ENCODE data around the gene JAML. TPM values are rescaled to one million over a fixed set of nuclear protein-coding genes. Genes with fewer than 3 reads are reported as not detected.

JAML gene
- total and polyA plus RNA-seq, 2 of the 13 experiments (the other 11 are each of a cell fraction or from before 2014, with no cell fraction given) = 2.0 to 3.3 TPM

GRCh38 chr11:118198370-118198769 is 26.4 kb downstream of the JAML start (continued):
- TF ChIP-seq NR2F1 (CRISPR knock-in tag; IDR thresholded peaks at IDR 0.05) = no peak
- no peak for TF ChIP-seq MNT (IDR thresholded peaks at IDR 0.05)
- no peak for TF ChIP-seq ZNF136 (CRISPR knock-in tag; IDR thresholded peaks at IDR 0.05; ENCODE audit: low read depth)
- no peak for TF ChIP-seq HNRNPK (IDR thresholded peaks at IDR 0.05; ENCODE audit: low read depth, low read length, poor library complexity, severe bottlenecking)
- TF ChIP-seq GATAD1 (CRISPR knock-in tag; IDR thresholded peaks at IDR 0.05) = no peak
- TF ChIP-seq TMF1 (CRISPR knock-in tag; IDR thresholded peaks at IDR 0.05; ENCODE audit: low read depth) = no peak
- TF ChIP-seq TFDP1 (CRISPR knock-in tag; IDR thresholded peaks at IDR 0.05; ENCODE audit: borderline replicate concordance) = no peak
- no peak for TF ChIP-seq FOSL1 (CRISPR knock-in tag; IDR thresholded peaks at IDR 0.05; ENCODE audit: borderline replicate concordance)
- TF ChIP-seq, protein P1, sequence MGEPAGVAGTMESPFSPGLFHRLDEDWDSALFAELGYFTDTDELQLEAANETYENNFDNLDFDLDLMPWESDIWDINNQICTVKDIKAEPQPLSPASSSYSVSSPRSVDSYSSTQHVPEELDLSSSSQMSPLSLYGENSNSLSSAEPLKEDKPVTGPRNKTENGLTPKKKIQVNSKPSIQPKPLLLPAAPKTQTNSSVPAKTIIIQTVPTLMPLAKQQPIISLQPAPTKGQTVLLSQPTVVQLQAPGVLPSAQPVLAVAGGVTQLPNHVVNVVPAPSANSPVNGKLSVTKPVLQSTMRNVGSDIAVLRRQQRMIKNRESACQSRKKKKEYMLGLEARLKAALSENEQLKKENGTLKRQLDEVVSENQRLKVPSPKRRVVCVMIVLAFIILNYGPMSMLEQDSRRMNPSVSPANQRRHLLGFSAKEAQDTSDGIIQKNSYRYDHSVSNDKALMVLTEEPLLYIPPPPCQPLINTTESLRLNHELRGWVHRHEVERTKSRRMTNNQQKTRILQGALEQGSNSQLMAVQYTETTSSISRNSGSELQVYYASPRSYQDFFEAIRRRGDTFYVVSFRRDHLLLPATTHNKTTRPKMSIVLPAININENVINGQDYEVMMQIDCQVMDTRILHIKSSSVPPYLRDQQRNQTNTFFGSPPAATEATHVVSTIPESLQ (CRISPR knock-in tag; conservative IDR thresholded peaks at IDR 0.05) = no peak
- TF ChIP-seq, protein P2, sequence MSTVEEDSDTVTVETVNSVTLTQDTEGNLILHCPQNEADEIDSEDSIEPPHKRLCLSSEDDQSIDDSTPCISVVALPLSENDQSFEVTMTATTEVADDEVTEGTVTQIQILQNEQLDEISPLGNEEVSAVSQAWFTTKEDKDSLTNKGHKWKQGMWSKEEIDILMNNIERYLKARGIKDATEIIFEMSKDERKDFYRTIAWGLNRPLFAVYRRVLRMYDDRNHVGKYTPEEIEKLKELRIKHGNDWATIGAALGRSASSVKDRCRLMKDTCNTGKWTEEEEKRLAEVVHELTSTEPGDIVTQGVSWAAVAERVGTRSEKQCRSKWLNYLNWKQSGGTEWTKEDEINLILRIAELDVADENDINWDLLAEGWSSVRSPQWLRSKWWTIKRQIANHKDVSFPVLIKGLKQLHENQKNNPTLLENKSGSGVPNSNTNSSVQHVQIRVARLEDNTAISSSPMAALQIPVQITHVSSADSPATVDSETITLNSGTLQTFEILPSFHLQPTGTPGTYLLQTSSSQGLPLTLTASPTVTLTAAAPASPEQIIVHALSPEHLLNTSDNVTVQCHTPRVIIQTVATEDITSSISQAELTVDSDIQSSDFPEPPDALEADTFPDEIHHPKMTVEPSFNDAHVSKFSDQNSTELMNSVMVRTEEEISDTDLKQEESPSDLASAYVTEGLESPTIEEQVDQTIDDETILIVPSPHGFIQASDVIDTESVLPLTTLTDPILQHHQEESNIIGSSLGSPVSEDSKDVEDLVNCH (CRISPR knock-in tag; IDR thresholded peaks at IDR 0.05) = no peak
- TF ChIP-seq, protein P3, sequence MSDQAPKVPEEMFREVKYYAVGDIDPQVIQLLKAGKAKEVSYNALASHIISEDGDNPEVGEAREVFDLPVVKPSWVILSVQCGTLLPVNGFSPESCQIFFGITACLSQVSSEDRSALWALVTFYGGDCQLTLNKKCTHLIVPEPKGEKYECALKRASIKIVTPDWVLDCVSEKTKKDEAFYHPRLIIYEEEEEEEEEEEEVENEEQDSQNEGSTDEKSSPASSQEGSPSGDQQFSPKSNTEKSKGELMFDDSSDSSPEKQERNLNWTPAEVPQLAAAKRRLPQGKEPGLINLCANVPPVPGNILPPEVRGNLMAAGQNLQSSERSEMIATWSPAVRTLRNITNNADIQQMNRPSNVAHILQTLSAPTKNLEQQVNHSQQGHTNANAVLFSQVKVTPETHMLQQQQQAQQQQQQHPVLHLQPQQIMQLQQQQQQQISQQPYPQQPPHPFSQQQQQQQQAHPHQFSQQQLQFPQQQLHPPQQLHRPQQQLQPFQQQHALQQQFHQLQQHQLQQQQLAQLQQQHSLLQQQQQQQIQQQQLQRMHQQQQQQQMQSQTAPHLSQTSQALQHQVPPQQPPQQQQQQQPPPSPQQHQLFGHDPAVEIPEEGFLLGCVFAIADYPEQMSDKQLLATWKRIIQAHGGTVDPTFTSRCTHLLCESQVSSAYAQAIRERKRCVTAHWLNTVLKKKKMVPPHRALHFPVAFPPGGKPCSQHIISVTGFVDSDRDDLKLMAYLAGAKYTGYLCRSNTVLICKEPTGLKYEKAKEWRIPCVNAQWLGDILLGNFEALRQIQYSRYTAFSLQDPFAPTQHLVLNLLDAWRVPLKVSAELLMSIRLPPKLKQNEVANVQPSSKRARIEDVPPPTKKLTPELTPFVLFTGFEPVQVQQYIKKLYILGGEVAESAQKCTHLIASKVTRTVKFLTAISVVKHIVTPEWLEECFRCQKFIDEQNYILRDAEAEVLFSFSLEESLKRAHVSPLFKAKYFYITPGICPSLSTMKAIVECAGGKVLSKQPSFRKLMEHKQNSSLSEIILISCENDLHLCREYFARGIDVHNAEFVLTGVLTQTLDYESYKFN (CRISPR knock-in tag; conservative IDR thresholded peaks at IDR 0.05) = peak; percentile 49
- TF ChIP-seq MYNN (CRISPR knock-in tag; IDR thresholded peaks at IDR 0.05; ENCODE audit: low read depth) = no peak
- no peak for TF ChIP-seq ZBTB4 (CRISPR knock-in tag; IDR thresholded peaks at IDR 0.05; ENCODE audit: borderline replicate concordance)
- no peak for TF ChIP-seq GTF3A (CRISPR knock-in tag; conservative IDR thresholded peaks at IDR 0.05)
- peak; percentile 90 for TF ChIP-seq RAD21 (CRISPR knock-in tag; IDR thresholded peaks at IDR 0.05)
